ENCODE measurements around the gene TRMT61B.

The TRMT61B gene

DNA sequence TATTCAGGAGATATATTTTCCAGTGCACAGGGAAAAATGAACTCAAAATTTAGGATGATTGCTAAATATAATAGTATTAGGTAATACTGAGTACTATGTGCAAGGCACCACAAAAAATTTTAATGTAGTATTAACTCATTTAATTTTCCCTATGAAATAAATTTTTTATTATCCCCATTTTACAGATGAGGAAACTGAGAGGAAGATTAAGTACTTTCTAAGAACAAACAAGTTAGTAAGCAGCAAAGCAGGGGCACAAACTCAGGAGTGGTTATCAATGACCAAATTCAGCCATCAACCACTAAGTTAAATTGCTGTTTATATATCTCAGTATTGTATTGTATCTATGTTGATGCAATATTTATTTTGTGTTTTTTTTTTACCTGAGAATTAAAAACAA lies 45.2 kb downstream of the TRMT61B start:
- TF ChIP-seq GATA1 (IDR thresholded peaks at IDR 0.05; ENCODE audit: low read depth, low read length) (no peak), POLR2A (IDR thresholded peaks at IDR 0.05; ENCODE audit: low read length) (no peak)
- DNase-seq = no peak

GRCh38 chr2:28824207-28824606 lies 45.9 kb downstream of the TRMT61B start:
- TF ChIP-seq POLR2A (IDR thresholded peaks at IDR 0.05; ENCODE audit: low read length) = no peak
- no peak for TF ChIP-seq GATA1 (IDR thresholded peaks at IDR 0.05; ENCODE audit: low read depth, low read length)

GRCh38 chr2:28822036-28822435 lies 48.1 kb downstream of the TRMT61B start:
- DNase-seq = no peak
- TF ChIP-seq GATA1 (IDR thresholded peaks at IDR 0.05; ENCODE audit: low read depth, low read length) = no peak
- TF ChIP-seq POLR2A (IDR thresholded peaks at IDR 0.05; ENCODE audit: low read length) = no peak

More at GRCh38 chr2:28824207-28824606, 45.9 kb downstream of the TRMT61B start:
- no peak for DNase-seq

- TF ChIP-seq POLR2A (IDR thresholded peaks at IDR 0.05; ENCODE audit: low read length) = no peak
- TF ChIP-seq GATA1 (IDR thresholded peaks at IDR 0.05; ENCODE audit: low read depth, low read length) = no peak
- peak; percentile 61 to 81 for DNase-seq
Measured at GRCh38 chr2:28821295-28821958, 48.7 kb downstream of the TRMT61B start.

- no peak for DNase-seq
- TF ChIP-seq POLR2A (IDR thresholded peaks at IDR 0.05; ENCODE audit: low read length) (no peak), GATA1 (IDR thresholded peaks at IDR 0.05; ENCODE audit: low read depth, low read length) (no peak)
Measured at GRCh38 chr2:28818053-28818452, 52.1 kb downstream of the TRMT61B start.

GRCh38 chr2:28810384-28811285 lies 59.5 kb downstream of the TRMT61B start, which contains the start of gene SPDYA:
Gene SPDYA, plus strand, starts transcription at chr2:28810834. Its CDS starts 5,181 bp downstream, at chr2:28816015.
- peak; percentile 84 to 88 for DNase-seq
- no peak for TF ChIP-seq GATA1 (IDR thresholded peaks at IDR 0.05; ENCODE audit: low read depth, low read length)
- no peak for TF ChIP-seq POLR2A (IDR thresholded peaks at IDR 0.05; ENCODE audit: low read length)

DNA sequence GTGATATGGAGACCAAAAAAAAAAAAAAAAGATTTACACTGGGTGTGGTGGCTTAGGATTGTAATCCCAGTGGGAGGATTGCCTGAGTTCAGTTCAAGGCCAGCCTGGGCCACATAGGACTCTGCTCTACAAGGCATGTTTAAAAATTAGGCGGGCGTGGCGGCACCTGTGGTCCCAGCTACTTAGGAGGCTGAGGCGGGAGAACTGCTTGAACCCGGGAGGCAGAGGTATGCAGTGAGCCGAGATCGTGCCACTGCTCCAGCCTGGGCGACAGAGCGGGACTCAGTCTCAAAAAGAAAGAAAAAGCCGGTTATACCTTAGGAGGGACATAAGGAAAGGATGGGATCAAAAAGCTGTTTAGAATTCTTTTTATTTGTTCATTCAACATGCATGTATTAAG lies 60.2 kb downstream of the TRMT61B start:
- no peak for DNase-seq
- TF ChIP-seq POLR2A (IDR thresholded peaks at IDR 0.05; ENCODE audit: low read length) (no peak), GATA1 (IDR thresholded peaks at IDR 0.05; ENCODE audit: low read depth, low read length) (no peak)

GRCh38 chr2:28802975-28803429 lies 67.1 kb downstream of the TRMT61B start:
- peak; percentile 23 to 56 for DNase-seq

DNA sequence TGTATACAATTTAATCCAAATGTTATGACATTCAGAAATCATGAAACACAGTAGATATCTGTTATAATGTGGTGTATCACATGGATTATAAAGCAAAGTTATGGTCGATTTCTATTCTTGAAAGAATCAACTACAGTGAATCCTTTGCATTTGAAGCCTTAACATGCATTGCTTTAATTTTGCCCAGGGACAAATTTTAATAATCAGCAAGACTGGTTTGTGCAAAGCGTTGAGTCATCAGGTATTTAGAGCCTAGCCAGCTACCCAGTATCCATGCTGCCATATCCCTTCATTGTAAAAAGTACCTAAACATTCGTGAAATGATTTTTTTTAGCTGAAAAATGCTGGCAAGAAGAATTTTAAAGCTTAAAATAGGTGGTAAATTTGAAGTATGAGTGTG lies 68.4 kb downstream of the TRMT61B start:
- TF ChIP-seq POLR2A (IDR thresholded peaks at IDR 0.05; ENCODE audit: low read length) (no peak), GATA1 (IDR thresholded peaks at IDR 0.05; ENCODE audit: low read depth, low read length) (no peak)
- DNase-seq = peak in 1 of 2 experiments; percentile 23

More at GRCh38 chr2:28802975-28803429, 67.1 kb downstream of the TRMT61B start:
- TF ChIP-seq GATA1 (IDR thresholded peaks at IDR 0.05; ENCODE audit: low read depth, low read length) = no peak
- no peak for TF ChIP-seq POLR2A (IDR thresholded peaks at IDR 0.05; ENCODE audit: low read length)

All from erythroblast (primary cell).